Measurements from ENCODE around the gene NFRKB.

DNA sequence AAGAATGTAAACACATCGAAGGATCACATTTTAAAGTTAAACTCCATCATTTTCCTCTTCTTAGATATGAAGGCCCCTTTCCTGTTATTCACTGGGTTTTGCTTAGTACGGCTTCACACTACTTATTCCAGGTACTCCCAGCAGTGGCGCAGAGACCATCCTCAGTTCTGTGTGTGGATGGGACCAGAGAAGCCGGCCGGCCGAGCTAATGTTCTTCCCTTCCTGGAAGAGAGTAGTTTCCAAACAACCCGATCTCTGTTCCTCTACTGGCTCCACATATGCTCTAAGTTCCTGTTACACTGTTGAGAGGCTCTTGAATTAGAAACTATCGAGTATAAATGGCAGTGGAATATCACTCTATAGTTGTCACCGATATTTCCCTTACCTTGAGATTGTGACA, 684 bp upstream of the NFRKB start:
- TF ChIP-seq RAD21 (conservative IDR thresholded peaks at IDR 0.05) (no peak), EZH2 (IDR thresholded peaks at IDR 0.05; ENCODE audit: borderline replicate concordance, insufficient read depth, low read length, poor library complexity, severe bottlenecking) (no peak), EP300 (conservative IDR thresholded peaks at IDR 0.05; ENCODE audit: poor library complexity, severe bottlenecking) (no peak), TAF1 (IDR thresholded peaks at IDR 0.05; ENCODE audit: low read depth) (no peak)
- TF ChIP-seq, protein P1, sequence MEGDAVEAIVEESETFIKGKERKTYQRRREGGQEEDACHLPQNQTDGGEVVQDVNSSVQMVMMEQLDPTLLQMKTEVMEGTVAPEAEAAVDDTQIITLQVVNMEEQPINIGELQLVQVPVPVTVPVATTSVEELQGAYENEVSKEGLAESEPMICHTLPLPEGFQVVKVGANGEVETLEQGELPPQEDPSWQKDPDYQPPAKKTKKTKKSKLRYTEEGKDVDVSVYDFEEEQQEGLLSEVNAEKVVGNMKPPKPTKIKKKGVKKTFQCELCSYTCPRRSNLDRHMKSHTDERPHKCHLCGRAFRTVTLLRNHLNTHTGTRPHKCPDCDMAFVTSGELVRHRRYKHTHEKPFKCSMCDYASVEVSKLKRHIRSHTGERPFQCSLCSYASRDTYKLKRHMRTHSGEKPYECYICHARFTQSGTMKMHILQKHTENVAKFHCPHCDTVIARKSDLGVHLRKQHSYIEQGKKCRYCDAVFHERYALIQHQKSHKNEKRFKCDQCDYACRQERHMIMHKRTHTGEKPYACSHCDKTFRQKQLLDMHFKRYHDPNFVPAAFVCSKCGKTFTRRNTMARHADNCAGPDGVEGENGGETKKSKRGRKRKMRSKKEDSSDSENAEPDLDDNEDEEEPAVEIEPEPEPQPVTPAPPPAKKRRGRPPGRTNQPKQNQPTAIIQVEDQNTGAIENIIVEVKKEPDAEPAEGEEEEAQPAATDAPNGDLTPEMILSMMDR (IDR thresholded peaks at IDR 0.05; ENCODE audit: poor library complexity, severe bottlenecking), result no peak
- TF ChIP-seq, protein P2, sequence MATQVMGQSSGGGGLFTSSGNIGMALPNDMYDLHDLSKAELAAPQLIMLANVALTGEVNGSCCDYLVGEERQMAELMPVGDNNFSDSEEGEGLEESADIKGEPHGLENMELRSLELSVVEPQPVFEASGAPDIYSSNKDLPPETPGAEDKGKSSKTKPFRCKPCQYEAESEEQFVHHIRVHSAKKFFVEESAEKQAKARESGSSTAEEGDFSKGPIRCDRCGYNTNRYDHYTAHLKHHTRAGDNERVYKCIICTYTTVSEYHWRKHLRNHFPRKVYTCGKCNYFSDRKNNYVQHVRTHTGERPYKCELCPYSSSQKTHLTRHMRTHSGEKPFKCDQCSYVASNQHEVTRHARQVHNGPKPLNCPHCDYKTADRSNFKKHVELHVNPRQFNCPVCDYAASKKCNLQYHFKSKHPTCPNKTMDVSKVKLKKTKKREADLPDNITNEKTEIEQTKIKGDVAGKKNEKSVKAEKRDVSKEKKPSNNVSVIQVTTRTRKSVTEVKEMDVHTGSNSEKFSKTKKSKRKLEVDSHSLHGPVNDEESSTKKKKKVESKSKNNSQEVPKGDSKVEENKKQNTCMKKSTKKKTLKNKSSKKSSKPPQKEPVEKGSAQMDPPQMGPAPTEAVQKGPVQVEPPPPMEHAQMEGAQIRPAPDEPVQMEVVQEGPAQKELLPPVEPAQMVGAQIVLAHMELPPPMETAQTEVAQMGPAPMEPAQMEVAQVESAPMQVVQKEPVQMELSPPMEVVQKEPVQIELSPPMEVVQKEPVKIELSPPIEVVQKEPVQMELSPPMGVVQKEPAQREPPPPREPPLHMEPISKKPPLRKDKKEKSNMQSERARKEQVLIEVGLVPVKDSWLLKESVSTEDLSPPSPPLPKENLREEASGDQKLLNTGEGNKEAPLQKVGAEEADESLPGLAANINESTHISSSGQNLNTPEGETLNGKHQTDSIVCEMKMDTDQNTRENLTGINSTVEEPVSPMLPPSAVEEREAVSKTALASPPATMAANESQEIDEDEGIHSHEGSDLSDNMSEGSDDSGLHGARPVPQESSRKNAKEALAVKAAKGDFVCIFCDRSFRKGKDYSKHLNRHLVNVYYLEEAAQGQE (IDR thresholded peaks at IDR 0.05; ENCODE audit: borderline replicate concordance), result no peak
